Parathyroid adenoma (tissue), 2 donors: ENCODE measurements around the gene TBK1.
"Not testable (repeated sequence)": the region's sequence is repeated elsewhere in the genome, so short reads cannot be mapped to it uniquely, and the experiment has no call there.

Experiments
- H2AFZ ChIP-seq: fragments of 300-600 bp; sonication (generic); one replicate; pipeline ENCODE4 v1.7.0; 2017; ENCODE audit warnings: antibody characterized with exemption, mild to moderate bottlenecking
- H3K27ac ChIP-seq: fragments of 300-600 bp; sonication (generic); one replicate; pipeline ENCODE4 v1.7.0; 2017
- H3K27me3 ChIP-seq: fragments of 300-600 bp; sonication (generic); one replicate; pipeline ENCODE4 v1.7.0; 2017; ENCODE audit warnings: low read length; ENCODE audit not compliant: control insufficient read depth, insufficient read depth
- H3K36me3 ChIP-seq: fragments of 300-600 bp; sonication (generic); one replicate; pipeline ENCODE4 v1.7.0; 2017; ENCODE audit warnings: low read length; ENCODE audit not compliant: control insufficient read depth, insufficient read depth
- H3K4me1 ChIP-seq: fragments of 300-600 bp; sonication (generic); one replicate; pipeline ENCODE4 v1.7.0; 2017; ENCODE audit warnings: control low read depth
- H3K4me2 ChIP-seq: fragments of 300-600 bp; sonication (generic); one replicate; pipeline ENCODE4 v1.7.0; 2017; ENCODE audit warnings: low read length
- H3K4me3 ChIP-seq: fragments of 300-600 bp; sonication (generic); one replicate; pipeline ENCODE4 v1.7.0; 2017; ENCODE audit warnings: low read depth, low read length
- H3K79me2 ChIP-seq: fragments of 300-600 bp; sonication (generic); one replicate; pipeline ENCODE4 v1.7.0; 2017; ENCODE audit warnings: control low read depth
- H3K9ac ChIP-seq: fragments of 300-600 bp; sonication (generic); one replicate; pipeline ENCODE4 v1.7.0; 2017; ENCODE audit warnings: mild to moderate bottlenecking
- H3K9me3 ChIP-seq: fragments of 300-600 bp; sonication (generic); one replicate; pipeline ENCODE4 v1.7.0; 2017; ENCODE audit warnings: low read length; ENCODE audit not compliant: control insufficient read depth
- CTCF ChIP-seq: fragments of 300-600 bp; sonication (generic); IDR thresholded peaks from one replicate; pipeline ENCODE4 v1.7.0; 2017; ENCODE audit warnings: antibody characterized with exemption, mild to moderate bottlenecking
- donor health status: primary hyperparathyroidism.

The TBK1 gene

DNA sequence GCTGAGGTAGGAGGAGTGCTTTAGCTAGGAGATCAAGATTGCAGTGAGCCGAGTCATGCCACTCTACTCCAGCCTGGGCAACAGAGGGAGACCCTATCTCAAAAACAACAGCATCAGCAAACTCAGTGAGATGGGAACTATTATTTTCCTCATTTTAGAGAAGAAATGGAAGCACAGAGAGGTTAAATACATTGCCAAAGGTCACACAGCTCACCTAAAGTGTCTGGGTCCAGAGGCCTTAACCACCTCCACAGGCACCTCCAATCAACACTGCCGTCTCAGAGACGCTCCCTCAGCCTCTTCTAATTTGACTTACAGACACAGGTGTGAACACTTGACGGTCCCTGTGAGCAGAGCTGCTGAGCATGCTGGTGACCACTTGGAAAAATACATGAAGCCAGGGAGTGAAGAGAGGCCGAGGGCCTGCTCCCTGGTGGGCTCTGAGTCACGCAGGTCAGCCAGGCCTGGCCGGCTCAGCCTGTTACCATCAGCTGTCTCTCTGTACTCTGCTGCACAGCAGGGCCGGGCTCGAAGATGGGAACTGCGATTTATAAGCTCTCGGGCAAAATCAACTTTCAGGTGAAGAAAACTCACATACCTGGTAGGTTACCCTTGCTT lies 80.9 kb downstream of the TBK1 start:
- Histone ChIP-seq H3K9ac (no peak overlapping the region), H3K9me3 (no peaks in the 10 kb centered on the region), H3K4me2 (no peak overlapping the region), H2AFZ (no peak overlapping the region), H3K36me3 (no peaks in the 10 kb centered on the region), H3K4me1 (no peaks in the 10 kb centered on the region), H3K79me2 (no peaks in the 10 kb centered on the region), H3K27me3 (no peaks in the 10 kb centered on the region), H3K27ac (no peak overlapping the region), H3K4me3 (no peak overlapping the region)
- no peak for TF ChIP-seq CTCF

DNA sequence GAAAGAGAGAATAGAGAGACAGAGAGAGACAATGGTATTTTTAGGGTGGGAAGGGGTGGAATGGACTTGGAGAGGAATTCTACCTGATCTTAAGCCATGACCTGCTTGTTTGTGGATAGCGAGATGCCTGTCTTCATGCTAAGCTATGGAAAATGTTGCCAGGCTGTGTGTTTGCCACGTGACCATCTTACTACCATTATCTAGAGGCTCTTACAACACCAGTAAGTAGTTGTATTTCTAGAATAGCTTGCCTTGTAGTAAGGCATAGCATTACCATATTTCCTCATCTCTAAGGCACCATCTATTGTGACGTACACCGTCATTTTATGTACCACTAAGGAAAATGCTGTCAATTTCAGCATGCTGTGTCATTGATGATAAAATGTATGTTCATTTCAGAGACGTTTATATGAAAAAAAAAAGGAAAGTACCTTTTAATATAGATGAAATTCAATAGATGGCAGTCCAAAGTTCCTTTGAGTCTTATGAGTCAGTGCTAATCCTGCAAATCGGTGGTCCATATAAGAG lies 82.8 kb downstream of the TBK1 start:
- H3K9ac ChIP-seq, result no peak overlapping the region
- no peak for TF ChIP-seq CTCF
- no peaks in the 10 kb centered on the region for H3K9me3 ChIP-seq

DNA sequence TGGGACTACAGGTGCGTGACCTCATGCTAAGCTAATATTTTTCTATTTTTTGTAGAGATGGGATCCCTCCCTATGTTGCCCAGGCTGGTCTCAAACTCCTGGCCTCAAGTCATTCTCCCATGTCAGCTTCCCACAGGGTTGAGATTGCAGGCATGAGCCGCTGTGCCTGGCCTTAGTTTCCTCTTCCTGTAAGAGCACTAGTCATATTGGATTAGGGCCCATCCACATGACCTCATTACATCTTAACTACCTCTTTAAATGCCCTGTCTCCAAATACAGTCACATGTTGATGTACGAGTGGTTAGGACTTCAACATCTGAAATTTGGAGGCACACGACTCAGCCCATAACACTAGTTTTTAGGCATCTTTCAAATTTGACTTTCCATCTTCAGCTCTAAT lies 86.2 kb downstream of the TBK1 start:
- Histone ChIP-seq H3K27ac (no peak overlapping the region), H3K9me3 (no peaks in the 10 kb centered on the region), H3K27me3 (no peaks in the 10 kb centered on the region), H3K36me3 (no peaks in the 10 kb centered on the region), H3K79me2 (no peaks in the 10 kb centered on the region), H3K9ac (no peak overlapping the region), H3K4me2 (no peak overlapping the region), H3K4me1 (no peaks in the 10 kb centered on the region), H3K4me3 (no peak overlapping the region), H2AFZ (no peak overlapping the region)
- no peak for TF ChIP-seq CTCF

More for the DNA sequence above, 82.8 kb downstream of the TBK1 start:
- no peaks in the 10 kb centered on the region for H3K36me3 ChIP-seq
- no peaks in the 10 kb centered on the region for H3K79me2 ChIP-seq
- no peak overlapping the region for H2AFZ ChIP-seq
- no peaks in the 10 kb centered on the region for H3K4me1 ChIP-seq
- no peak overlapping the region for H3K4me2 ChIP-seq
- H3K27me3 ChIP-seq, result no peaks in the 10 kb centered on the region
- no peak overlapping the region for H3K4me3 ChIP-seq
- no peak overlapping the region for H3K27ac ChIP-seq

- H3K36me3 ChIP-seq, H3K27me3 ChIP-seq, H3K4me2 ChIP-seq, H3K9me3 ChIP-seq, H3K9ac ChIP-seq, H3K4me1 ChIP-seq, H3K4me3 ChIP-seq, H3K79me2 ChIP-seq, H3K27ac ChIP-seq, H2AFZ ChIP-seq: not testable (repeated sequence)
These were observed 90.6 kb downstream of the TBK1 start for GRCh38 chr12:64542409-64543047.

DNA sequence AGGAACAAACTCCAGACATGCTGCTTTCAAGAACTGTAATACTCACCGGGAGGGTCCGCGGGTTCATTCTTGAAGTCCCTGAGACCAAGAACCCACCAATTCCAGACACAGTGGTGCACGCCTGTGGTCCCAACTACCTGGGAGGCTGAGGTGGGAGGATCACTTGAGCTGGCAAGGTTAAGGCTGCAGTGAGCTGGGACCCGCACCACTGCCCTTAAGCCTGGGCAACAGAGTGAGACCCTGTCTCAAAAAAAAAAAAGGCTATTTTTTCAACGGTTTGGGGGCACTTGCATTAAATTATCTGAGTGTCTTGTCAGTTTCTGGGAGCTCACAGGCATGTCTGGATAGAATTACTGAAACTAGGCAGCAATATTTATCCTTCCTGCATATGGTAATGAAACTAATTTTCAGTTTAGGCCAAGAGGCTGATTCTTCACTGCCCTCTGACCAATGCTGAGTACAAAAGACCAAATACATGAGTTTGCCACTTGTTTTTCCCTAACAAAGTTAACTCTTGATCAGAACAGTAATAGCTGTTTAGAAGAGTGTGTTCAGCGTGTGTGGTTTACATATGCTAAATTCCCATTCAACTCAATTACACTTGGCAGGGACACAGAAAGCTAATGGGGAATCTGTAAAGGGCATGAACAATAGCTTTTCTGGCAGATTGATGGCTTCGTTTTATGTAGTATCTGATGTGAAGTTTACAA lies 92.6 kb downstream of the TBK1 start:
- no peaks in the 10 kb centered on the region for H3K9me3 ChIP-seq
- no peak overlapping the region for H3K27ac ChIP-seq
- H3K9ac ChIP-seq, result no peak overlapping the region
- no peak overlapping the region for H3K4me3 ChIP-seq
- H2AFZ ChIP-seq, result no peak overlapping the region
- no peaks in the 10 kb centered on the region for H3K36me3 ChIP-seq
- H3K4me2 ChIP-seq, result no peak overlapping the region
- no peaks in the 10 kb centered on the region for H3K27me3 ChIP-seq
- no peak for TF ChIP-seq CTCF
- H3K79me2 ChIP-seq, result no peaks in the 10 kb centered on the region
- H3K4me1 ChIP-seq, result no peaks in the 10 kb centered on the region
